GM18861 (cell line): ENCODE data around the gene DSTYK.
"Not testable (repeated sequence)": the region's sequence is repeated elsewhere in the genome, so short reads cannot be mapped to it uniquely, and the experiment has no call there.

Experiments
- ATAC-seq: cut with Tn5 transposase; IDR thresholded peaks from one replicate; pipeline ENCODE4 v1.9.1; 2021; ENCODE audit not compliant: unreplicated experiment

The DSTYK gene

GRCh38 chr1:205240569-205240968 lies 29.1 kb upstream of the DSTYK start:
- ATAC-seq: no peak

GRCh38 chr1:205240118-205240517 lies 28.6 kb upstream of the DSTYK start:
- ATAC-seq: no peak

GRCh38 chr1:205239078-205239477 lies 27.6 kb upstream of the DSTYK start:
- no peak for ATAC-seq

- no peak for ATAC-seq
Observed at GRCh38 chr1:205237526-205238484, 26.3 kb upstream of the DSTYK start.

GRCh38 chr1:205236951-205237475 lies 25.5 kb upstream of the DSTYK start:
- no peak for ATAC-seq

GRCh38 chr1:205236526-205236925 lies 25.0 kb upstream of the DSTYK start:
- no peak for ATAC-seq

- no peak for ATAC-seq
Observed at GRCh38 chr1:205235951-205236350, 24.4 kb upstream of the DSTYK start.

GRCh38 chr1:205233986-205234385 lies 22.5 kb upstream of the DSTYK start:
- ATAC-seq: not testable (repeated sequence)

- ATAC-seq: no peak
Observed at GRCh38 chr1:205232945-205233397, 21.5 kb upstream of the DSTYK start.

GRCh38 chr1:205232127-205232820 lies 20.8 kb upstream of the DSTYK start:
- ATAC-seq: no peak

- no peak for ATAC-seq
Observed at GRCh38 chr1:205230982-205231381, 19.5 kb upstream of the DSTYK start.

- no peak for ATAC-seq
Observed at GRCh38 chr1:205229916-205230700, 18.6 kb upstream of the DSTYK start.

- ATAC-seq: no peak
Observed at GRCh38 chr1:205229399-205229871, 17.9 kb upstream of the DSTYK start.

GRCh38 chr1:205228093-205228521 lies 16.6 kb upstream of the DSTYK start:
- no peak for ATAC-seq

GRCh38 chr1:205227584-205228013 lies 16.1 kb upstream of the DSTYK start, which contains the start of gene TMCC2:
TMCC2 (plus strand) TSS chr1:205227946; CDS start chr1:205228565, 619 bp downstream.
- ATAC-seq: peak; percentile 57

- no peak for ATAC-seq
Observed at GRCh38 chr1:205226868-205227583, 15.5 kb upstream of the DSTYK start.

- ATAC-seq: no peak
Observed at GRCh38 chr1:205225901-205226765, 14.6 kb upstream of the DSTYK start.

- ATAC-seq: no peak
Observed at GRCh38 chr1:205224736-205225135, 13.2 kb upstream of the DSTYK start.

- no peak for ATAC-seq
Observed at GRCh38 chr1:205220421-205220820, 8.9 kb upstream of the DSTYK start.
